GM19238 (cell line): ENCODE data around the gene BCCIP.

Source experiments
- DNase-seq: peaks from one replicate; pipeline ENCODE4 v3.0.0; 2011; ENCODE audit warnings: low spot score; ENCODE audit not compliant: insufficient read length

BCCIP gene

GRCh38 chr10:125883211-125883610 is 59.9 kb downstream of the BCCIP start:
- no peak for DNase-seq
